Activated naive CD4-positive, alpha-beta T cell treated with Interleukin-2 at 50 U/mL for 16 hours (primary cell): ENCODE results near the gene UBTD2.

Source experiments
- DNase-seq: peaks from one replicate; pipeline ENCODE4 v3.0.0-alpha.2; 2020

UBTD2 gene

DNA sequence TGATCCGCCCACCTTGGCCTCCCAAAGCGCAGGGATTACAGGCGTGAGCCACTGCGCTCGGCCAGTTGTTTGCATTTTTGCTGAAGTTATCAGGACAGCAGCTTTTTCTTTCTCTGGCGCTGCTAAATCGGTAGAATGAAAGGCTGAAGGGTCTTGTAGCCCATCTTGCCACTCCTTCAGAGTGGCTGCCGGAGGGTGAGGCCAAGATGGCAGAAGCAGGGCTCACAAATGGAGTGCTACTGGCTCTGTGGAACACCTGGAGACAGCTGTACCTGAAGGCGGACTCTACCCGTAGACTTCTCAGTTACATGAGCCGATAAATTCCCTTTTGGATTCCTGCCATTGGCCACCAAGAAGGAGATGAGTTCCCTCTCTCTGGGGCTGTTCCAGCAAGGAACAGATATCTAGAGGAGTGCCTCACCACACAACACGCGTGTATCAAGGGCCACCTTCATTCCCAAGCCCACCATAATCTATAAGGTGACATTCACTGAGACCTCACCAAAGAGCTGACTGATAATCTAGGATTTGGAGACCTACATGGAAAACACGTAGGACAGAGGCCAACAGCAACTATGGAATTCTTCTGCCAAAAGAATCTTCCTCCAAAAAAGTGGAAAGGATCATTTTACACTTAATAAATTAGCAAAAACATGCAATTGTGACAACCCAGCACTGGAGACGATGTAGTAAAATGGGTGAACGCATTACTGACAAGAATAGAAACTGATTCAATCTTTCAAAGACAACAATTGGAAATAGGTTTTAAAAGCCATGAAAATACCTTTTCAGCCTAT lies 117.3 kb downstream of the UBTD2 start:
- no peak for DNase-seq

DNA sequence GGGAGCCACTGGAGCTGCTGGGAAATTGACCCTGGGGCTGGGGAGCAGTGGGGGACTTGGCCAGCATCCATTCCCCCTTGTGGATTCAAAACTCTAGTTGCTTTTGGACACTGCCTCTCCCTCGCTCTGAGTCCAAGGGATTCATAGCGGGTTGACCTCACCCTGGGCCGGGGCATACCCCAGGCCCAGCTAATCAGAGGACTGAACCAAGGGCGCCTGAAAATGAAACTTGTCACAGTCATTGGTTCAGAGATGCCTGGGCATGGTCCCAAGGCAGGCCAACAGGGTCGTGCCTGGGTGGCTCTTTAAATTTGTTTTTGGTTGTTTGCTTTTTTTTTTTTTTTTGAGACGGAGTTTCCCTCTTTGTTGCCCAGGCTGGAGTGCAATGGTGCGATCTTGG lies 118.1 kb downstream of the UBTD2 start:
- no peak for DNase-seq

DNA sequence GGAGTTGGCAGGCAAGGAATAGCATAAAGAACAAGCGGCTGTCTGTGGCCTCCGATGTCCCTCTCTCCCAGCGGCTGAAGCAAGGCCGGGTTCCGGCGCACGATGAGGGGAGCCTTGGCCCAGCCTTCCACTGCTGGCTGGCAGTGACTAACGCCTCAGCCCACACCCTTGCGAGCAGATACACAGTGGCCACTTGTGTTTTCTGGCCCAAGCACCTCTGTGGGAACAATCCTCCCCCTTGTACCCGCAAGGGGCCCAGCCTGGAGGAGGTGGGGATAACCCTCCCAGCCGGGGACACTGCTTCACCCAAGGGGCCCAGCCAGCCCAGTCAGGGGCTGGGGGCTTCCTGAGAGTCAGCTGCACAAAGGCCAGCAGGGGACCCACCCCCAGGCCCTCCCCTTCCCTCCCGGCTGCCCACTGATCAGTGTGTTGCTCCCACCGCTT lies 118.8 kb downstream of the UBTD2 start:
- no peak for DNase-seq

DNA sequence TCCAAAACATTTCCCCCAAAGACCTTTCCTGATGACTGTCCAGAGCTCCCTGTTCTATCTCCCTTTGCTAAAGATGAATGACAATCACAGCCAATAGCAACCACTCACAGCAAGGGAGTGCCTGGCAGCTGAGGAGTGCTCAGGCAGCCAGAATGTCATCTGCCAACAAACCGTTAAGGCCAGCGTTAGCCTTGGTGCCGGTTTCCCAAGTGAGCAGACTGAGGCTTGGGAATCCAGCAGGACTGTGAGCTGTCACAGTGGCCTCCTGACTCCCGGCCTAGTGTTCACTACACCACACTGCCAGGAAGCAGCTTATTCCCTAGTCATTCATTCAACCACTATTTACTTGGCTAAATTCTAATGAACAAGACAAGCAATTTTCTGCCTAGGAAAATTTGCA lies 120.2 kb downstream of the UBTD2 start:
- DNase-seq: no peak

DNA sequence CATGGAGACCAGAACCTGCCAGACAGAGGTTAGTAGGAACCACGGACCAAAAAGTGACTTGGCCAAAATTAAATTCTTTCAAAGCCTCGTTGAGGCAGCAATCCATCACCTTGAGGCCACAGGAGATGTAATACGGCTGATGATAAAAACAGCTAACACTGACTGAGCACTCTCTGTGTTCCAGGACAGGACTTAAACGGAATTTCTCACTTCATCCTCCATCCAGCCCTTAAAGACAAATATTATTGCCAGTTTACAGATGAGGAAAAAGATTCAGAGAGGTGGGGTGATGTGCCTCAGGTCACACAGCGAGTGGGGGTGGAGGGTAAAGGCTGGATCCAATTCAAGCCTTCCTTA lies 120.6 kb downstream of the UBTD2 start:
- DNase-seq: no peak

DNA sequence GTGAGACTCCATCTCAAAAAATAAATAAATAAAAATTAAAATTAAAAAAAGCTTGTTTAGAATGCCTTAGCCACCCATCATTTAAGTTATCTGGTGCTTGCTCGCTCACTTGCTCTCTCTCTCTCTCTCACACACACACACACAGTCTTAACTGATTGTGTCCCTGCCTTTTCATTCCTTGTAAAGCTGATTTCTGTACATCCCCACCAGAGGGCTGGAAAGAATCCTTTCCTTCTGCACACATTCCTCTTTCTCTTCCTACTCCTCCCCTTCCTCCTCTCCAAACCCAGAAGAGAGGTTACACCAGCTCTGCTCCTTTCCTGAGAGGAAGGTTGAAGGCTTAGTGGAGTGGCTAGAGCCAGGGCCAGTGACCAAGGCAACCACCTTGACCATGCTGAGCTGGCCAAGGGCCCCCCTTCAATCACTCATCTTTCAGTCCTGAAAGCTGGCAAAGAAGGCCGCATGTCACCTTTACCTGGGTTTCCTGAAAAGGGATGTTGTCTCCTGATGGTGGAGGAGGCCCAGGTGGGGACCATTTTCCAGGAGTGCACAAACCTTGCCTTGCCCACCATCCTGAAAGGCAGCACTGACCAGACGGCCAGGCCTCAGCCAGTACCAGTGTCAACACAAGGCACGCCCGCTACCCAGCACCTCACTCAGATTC lies 121.1 kb downstream of the UBTD2 start:
- no peak for DNase-seq

DNA sequence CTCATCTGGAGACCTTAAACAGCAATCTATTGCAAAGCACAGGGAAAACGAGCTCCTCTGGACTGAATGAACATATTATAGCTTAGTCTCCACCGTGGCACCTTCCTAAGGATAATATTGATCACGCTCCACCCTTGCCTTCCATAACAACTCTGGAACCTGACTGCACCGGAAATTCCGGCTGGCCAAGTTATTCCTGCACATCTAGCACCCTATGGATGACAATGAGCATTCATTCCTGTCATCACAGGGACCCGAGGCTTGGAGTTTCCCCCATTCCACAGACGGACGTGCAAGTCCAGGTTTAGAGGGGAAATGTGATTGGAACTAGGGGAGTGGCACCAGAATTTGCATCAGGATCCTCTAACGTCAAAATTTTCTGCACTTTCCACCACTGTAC lies 123.1 kb downstream of the UBTD2 start:
- DNase-seq: no peak
